ENCODE results near the gene HMOX2.

DNA sequence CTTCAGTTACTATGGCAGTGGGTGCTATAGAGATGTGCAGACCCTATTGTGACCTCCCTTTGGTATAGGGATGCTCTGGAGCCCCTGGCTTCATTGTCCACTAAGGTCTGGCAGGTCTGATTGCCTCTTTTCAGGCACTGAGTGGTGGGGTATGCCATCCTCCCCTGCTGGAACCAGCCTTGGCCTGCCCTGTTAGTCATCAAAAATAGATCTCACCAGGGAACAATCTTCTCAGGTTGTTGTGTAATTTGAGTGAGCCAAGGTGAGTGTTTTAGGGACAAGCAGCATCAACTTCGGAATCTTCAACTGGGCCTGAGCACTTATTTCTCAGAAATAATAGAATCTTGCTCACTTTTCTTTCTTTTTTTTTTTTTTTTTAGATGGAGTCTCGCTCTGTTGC lies 19.6 kb downstream of the HMOX2 start:
- no peak for TF ChIP-seq POLR2AphosphoS5 (IDR thresholded peaks at IDR 0.05; ENCODE audit: low read depth, low read length)
- TF ChIP-seq, protein P1, sequence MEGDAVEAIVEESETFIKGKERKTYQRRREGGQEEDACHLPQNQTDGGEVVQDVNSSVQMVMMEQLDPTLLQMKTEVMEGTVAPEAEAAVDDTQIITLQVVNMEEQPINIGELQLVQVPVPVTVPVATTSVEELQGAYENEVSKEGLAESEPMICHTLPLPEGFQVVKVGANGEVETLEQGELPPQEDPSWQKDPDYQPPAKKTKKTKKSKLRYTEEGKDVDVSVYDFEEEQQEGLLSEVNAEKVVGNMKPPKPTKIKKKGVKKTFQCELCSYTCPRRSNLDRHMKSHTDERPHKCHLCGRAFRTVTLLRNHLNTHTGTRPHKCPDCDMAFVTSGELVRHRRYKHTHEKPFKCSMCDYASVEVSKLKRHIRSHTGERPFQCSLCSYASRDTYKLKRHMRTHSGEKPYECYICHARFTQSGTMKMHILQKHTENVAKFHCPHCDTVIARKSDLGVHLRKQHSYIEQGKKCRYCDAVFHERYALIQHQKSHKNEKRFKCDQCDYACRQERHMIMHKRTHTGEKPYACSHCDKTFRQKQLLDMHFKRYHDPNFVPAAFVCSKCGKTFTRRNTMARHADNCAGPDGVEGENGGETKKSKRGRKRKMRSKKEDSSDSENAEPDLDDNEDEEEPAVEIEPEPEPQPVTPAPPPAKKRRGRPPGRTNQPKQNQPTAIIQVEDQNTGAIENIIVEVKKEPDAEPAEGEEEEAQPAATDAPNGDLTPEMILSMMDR (IDR thresholded peaks at IDR 0.05) = no peak
- TF ChIP-seq, protein P2, sequence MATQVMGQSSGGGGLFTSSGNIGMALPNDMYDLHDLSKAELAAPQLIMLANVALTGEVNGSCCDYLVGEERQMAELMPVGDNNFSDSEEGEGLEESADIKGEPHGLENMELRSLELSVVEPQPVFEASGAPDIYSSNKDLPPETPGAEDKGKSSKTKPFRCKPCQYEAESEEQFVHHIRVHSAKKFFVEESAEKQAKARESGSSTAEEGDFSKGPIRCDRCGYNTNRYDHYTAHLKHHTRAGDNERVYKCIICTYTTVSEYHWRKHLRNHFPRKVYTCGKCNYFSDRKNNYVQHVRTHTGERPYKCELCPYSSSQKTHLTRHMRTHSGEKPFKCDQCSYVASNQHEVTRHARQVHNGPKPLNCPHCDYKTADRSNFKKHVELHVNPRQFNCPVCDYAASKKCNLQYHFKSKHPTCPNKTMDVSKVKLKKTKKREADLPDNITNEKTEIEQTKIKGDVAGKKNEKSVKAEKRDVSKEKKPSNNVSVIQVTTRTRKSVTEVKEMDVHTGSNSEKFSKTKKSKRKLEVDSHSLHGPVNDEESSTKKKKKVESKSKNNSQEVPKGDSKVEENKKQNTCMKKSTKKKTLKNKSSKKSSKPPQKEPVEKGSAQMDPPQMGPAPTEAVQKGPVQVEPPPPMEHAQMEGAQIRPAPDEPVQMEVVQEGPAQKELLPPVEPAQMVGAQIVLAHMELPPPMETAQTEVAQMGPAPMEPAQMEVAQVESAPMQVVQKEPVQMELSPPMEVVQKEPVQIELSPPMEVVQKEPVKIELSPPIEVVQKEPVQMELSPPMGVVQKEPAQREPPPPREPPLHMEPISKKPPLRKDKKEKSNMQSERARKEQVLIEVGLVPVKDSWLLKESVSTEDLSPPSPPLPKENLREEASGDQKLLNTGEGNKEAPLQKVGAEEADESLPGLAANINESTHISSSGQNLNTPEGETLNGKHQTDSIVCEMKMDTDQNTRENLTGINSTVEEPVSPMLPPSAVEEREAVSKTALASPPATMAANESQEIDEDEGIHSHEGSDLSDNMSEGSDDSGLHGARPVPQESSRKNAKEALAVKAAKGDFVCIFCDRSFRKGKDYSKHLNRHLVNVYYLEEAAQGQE (IDR thresholded peaks at IDR 0.05; ENCODE audit: insufficient read depth in 1 of 2, low read depth in 2 of 2, low read length in 1 of 2) = no peak

All from Panc1 (cell line).